Mononuclear cell (primary cell): ENCODE measurements around the gene ZNF362. TPM values are rescaled to one million over a fixed set of nuclear protein-coding genes. Genes with fewer than 3 reads are reported as not detected.

Experiments
- H3K27me3 ChIP-seq: 2 replicates; pipeline ENCODE4 v1.6.0; 2011; ENCODE audit warnings: low read length, control low read depth; ENCODE audit not compliant: insufficient read depth
- H3K4me1 ChIP-seq: 2 replicates; pipeline ENCODE4 v1.5.1; 2011; ENCODE audit warnings: mild to moderate bottlenecking, low read length, control low read depth; ENCODE audit not compliant: insufficient read depth
- H3K4me3 ChIP-seq: 2 replicates; pipeline ENCODE4 v1.5.1; 2011; ENCODE audit warnings: mild to moderate bottlenecking, low read length, moderate library complexity
- H3K9me3 ChIP-seq: 2 replicates; pipeline ENCODE4 v1.5.1; 2011; ENCODE audit warnings: low read depth, mild to moderate bottlenecking, control low read depth, low read length
- total RNA-seq: library from RNA; depleted of rRNA; stranded (reverse); fragments of >200 nt; gene quantifications from one replicate; pipeline ENCODE4 v1.2.3, GENCODE V29; 2012

ZNF362 gene
- total RNA-seq, 1 donor = 11.8 TPM

GRCh38 chr1:33268927-33269610 lies 12.8 kb downstream of the ZNF362 start:
- Histone ChIP-seq H3K4me3 (no peak overlapping the region), H3K27me3 (no peaks in the 10 kb centered on the region), H3K4me1 (peaks cover 11% of the 10 kb centered on the region)

GRCh38 chr1:33269621-33270020 lies 13.3 kb downstream of the ZNF362 start:
- H3K9me3 ChIP-seq = no peaks in the 10 kb centered on the region
- H3K27me3 ChIP-seq = no peaks in the 10 kb centered on the region
- H3K4me3 ChIP-seq = no peak overlapping the region
- H3K4me1 ChIP-seq = peaks cover 14% of the 10 kb centered on the region

More at GRCh38 chr1:33268927-33269610, 12.8 kb downstream of the ZNF362 start:
- H3K9me3 ChIP-seq = no peaks in the 10 kb centered on the region

- Histone ChIP-seq H3K4me3 (no peak overlapping the region), H3K9me3 (no peaks in the 10 kb centered on the region), H3K27me3 (no peaks in the 10 kb centered on the region), H3K4me1 (peaks cover 14% of the 10 kb centered on the region)
Observed at GRCh38 chr1:33270379-33270778, 14.1 kb downstream of the ZNF362 start.

GRCh38 chr1:33270808-33271465 lies 14.6 kb downstream of the ZNF362 start:
- Histone ChIP-seq H3K4me3 (no peak overlapping the region), H3K27me3 (no peaks in the 10 kb centered on the region), H3K9me3 (no peaks in the 10 kb centered on the region), H3K4me1 (peaks cover 14% of the 10 kb centered on the region)

- Histone ChIP-seq H3K27me3 (no peaks in the 10 kb centered on the region), H3K4me3 (no peak overlapping the region), H3K4me1 (peaks cover 14% of the 10 kb centered on the region), H3K9me3 (no peaks in the 10 kb centered on the region)
Observed at GRCh38 chr1:33271666-33272505, 15.6 kb downstream of the ZNF362 start.

- no peaks in the 10 kb centered on the region for H3K27me3 ChIP-seq
- H3K4me3 ChIP-seq = no peak overlapping the region
- no peaks in the 10 kb centered on the region for H3K9me3 ChIP-seq
- H3K4me1 ChIP-seq = peaks cover 14% of the 10 kb centered on the region
Observed at GRCh38 chr1:33272509-33272908, 16.2 kb downstream of the ZNF362 start.

GRCh38 chr1:33272930-33273329 lies 16.6 kb downstream of the ZNF362 start:
- no peaks in the 10 kb centered on the region for H3K27me3 ChIP-seq
- H3K4me1 ChIP-seq = peaks cover 14% of the 10 kb centered on the region
- H3K9me3 ChIP-seq = no peaks in the 10 kb centered on the region
- H3K4me3 ChIP-seq = no peak overlapping the region

- Histone ChIP-seq H3K4me3 (no peak overlapping the region), H3K27me3 (no peaks in the 10 kb centered on the region), H3K9me3 (no peaks in the 10 kb centered on the region), H3K4me1 (peaks cover 14% of the 10 kb centered on the region)
Observed at GRCh38 chr1:33273406-33273805, 17.1 kb downstream of the ZNF362 start.

GRCh38 chr1:33273961-33274371 lies 17.7 kb downstream of the ZNF362 start:
- no peaks in the 10 kb centered on the region for H3K9me3 ChIP-seq
- H3K4me3 ChIP-seq = no peak overlapping the region
- H3K4me1 ChIP-seq = peaks cover 14% of the 10 kb centered on the region
- no peaks in the 10 kb centered on the region for H3K27me3 ChIP-seq

GRCh38 chr1:33274446-33274845 lies 18.2 kb downstream of the ZNF362 start:
- Histone ChIP-seq H3K4me3 (no peak overlapping the region), H3K27me3 (no peaks in the 10 kb centered on the region), H3K9me3 (no peaks in the 10 kb centered on the region), H3K4me1 (peaks cover 14% of the 10 kb centered on the region)

- Histone ChIP-seq H3K4me1 (peaks cover 14% of the 10 kb centered on the region), H3K4me3 (no peak overlapping the region), H3K27me3 (no peaks in the 10 kb centered on the region), H3K9me3 (no peaks in the 10 kb centered on the region)
Observed at GRCh38 chr1:33275195-33275594, 18.9 kb downstream of the ZNF362 start.

GRCh38 chr1:33275706-33276572 lies 19.6 kb downstream of the ZNF362 start:
- no peaks in the 10 kb centered on the region for H3K9me3 ChIP-seq
- H3K27me3 ChIP-seq = no peaks in the 10 kb centered on the region
- H3K4me1 ChIP-seq = peaks cover 14% of the 10 kb centered on the region
- H3K4me3 ChIP-seq = no peak overlapping the region

- Histone ChIP-seq H3K4me3 (no peak overlapping the region), H3K4me1 (peaks cover 14% of the 10 kb centered on the region), H3K9me3 (no peaks in the 10 kb centered on the region), H3K27me3 (no peaks in the 10 kb centered on the region)
Observed at GRCh38 chr1:33276573-33277298, 20.4 kb downstream of the ZNF362 start.

GRCh38 chr1:33277488-33278084 lies 21.3 kb downstream of the ZNF362 start:
- Histone ChIP-seq H3K27me3 (no peaks in the 10 kb centered on the region), H3K4me3 (no peak overlapping the region), H3K4me1 (peaks cover 14% of the 10 kb centered on the region), H3K9me3 (no peaks in the 10 kb centered on the region)
